CMK (cell line): Measurements from ENCODE around the gene SELENOK.
"Not testable (repeated sequence)": the region's sequence is repeated elsewhere in the genome, so short reads cannot be mapped to it uniquely, and the experiment has no call there.

Experiments
- DNase-seq: peaks from one replicate; pipeline ENCODE4 v3.0.0-alpha.2; 2010; ENCODE audit warnings: low read depth

The SELENOK gene

GRCh38 chr3:53891497-53892285, at the start of gene SELENOK:
Gene SELENOK (minus strand): TSS chr3:53891859.
- DNase-seq: peak; percentile 95

- DNase-seq: no peak
Measured at GRCh38 chr3:53941184-53941583, 49.5 kb upstream of the SELENOK start.

- DNase-seq: no peak
Measured at GRCh38 chr3:53940623-53941022, 49.0 kb upstream of the SELENOK start.

GRCh38 chr3:53939813-53940212, 48.2 kb upstream of the SELENOK start:
- DNase-seq: no peak

- no peak for DNase-seq
Measured at GRCh38 chr3:53939086-53939582, 47.5 kb upstream of the SELENOK start.

- DNase-seq: no peak
Measured at GRCh38 chr3:53938645-53939044, 47.0 kb upstream of the SELENOK start.

GRCh38 chr3:53936347-53936746, 44.7 kb upstream of the SELENOK start:
- no peak for DNase-seq

GRCh38 chr3:53935283-53935901, 43.7 kb upstream of the SELENOK start:
- no peak for DNase-seq

- DNase-seq: not testable (repeated sequence)
Measured at GRCh38 chr3:53927208-53927872, 35.7 kb upstream of the SELENOK start.

- no peak for DNase-seq
Measured at GRCh38 chr3:53921296-53921695, 29.6 kb upstream of the SELENOK start.

GRCh38 chr3:53919741-53920140, 28.1 kb upstream of the SELENOK start:
- DNase-seq: no peak

GRCh38 chr3:53913401-53913800, 21.7 kb upstream of the SELENOK start:
- no peak for DNase-seq

- no peak for DNase-seq
Measured at GRCh38 chr3:53902711-53903110, 11.1 kb upstream of the SELENOK start.

GRCh38 chr3:53902067-53902466, 10.4 kb upstream of the SELENOK start:
- no peak for DNase-seq

- no peak for DNase-seq
Measured at GRCh38 chr3:53900666-53901331, 9.1 kb upstream of the SELENOK start.

- no peak for DNase-seq
Measured at GRCh38 chr3:53899750-53900149, 8.1 kb upstream of the SELENOK start.

GRCh38 chr3:53892286-53892637, 603 bp upstream of the SELENOK start:
- no peak for DNase-seq

GRCh38 chr3:53890726-53891475, 758 bp downstream of the SELENOK start:
- no peak for DNase-seq

- DNase-seq: no peak
Measured at GRCh38 chr3:53888232-53888631, 3.4 kb downstream of the SELENOK start.

- DNase-seq: no peak
Measured at GRCh38 chr3:53887446-53887845, 4.2 kb downstream of the SELENOK start.

- DNase-seq: no peak
Measured at GRCh38 chr3:53885239-53885638, 6.4 kb downstream of the SELENOK start.

- DNase-seq: no peak
Measured at GRCh38 chr3:53884623-53885022, 7.0 kb downstream of the SELENOK start.
